Measurements from ENCODE around the gene AMH.

AMH gene

GRCh38 chr19:2207991-2208860, 40.9 kb upstream of the AMH start:
- TF ChIP-seq CTCF (conservative IDR thresholded peaks at IDR 0.05; ENCODE audit: low read depth, low read length), result peak; percentile 39
- no peak overlapping the region for H3K4me3 ChIP-seq (ENCODE audit: low read depth, low read length)
- peak; percentile 53 for DNase-seq (ENCODE audit: low read depth)

- DNase-seq (ENCODE audit: low read depth), result no peak
- no peak overlapping the region for H3K4me3 ChIP-seq (ENCODE audit: low read depth, low read length)
- TF ChIP-seq CTCF (conservative IDR thresholded peaks at IDR 0.05; ENCODE audit: low read depth, low read length), result no peak
Measured at GRCh38 chr19:2208975-2209374, 40.1 kb upstream of the AMH start.

- DNase-seq (ENCODE audit: low read depth), result no peak
- TF ChIP-seq CTCF (conservative IDR thresholded peaks at IDR 0.05; ENCODE audit: low read depth, low read length), result no peak
- no peak overlapping the region for H3K4me3 ChIP-seq (ENCODE audit: low read depth, low read length)
Measured at GRCh38 chr19:2209408-2209807, 39.7 kb upstream of the AMH start.

GRCh38 chr19:2210206-2210605, 38.9 kb upstream of the AMH start:
- no peak for DNase-seq (ENCODE audit: low read depth)
- no peak overlapping the region for H3K4me3 ChIP-seq (ENCODE audit: low read depth, low read length)
- no peak for TF ChIP-seq CTCF (conservative IDR thresholded peaks at IDR 0.05; ENCODE audit: low read depth, low read length)

- no peak overlapping the region for H3K4me3 ChIP-seq (ENCODE audit: low read depth, low read length)
- no peak for TF ChIP-seq CTCF (conservative IDR thresholded peaks at IDR 0.05; ENCODE audit: low read depth, low read length)
- no peak for DNase-seq (ENCODE audit: low read depth)
Measured at GRCh38 chr19:2210987-2211740, 38.0 kb upstream of the AMH start.

GRCh38 chr19:2212861-2213711, 36.0 kb upstream of the AMH start:
- no peak overlapping the region for H3K4me3 ChIP-seq (ENCODE audit: low read depth, low read length)
- no peak for DNase-seq (ENCODE audit: low read depth)
- no peak for TF ChIP-seq CTCF (conservative IDR thresholded peaks at IDR 0.05; ENCODE audit: low read depth, low read length)

Measured in choroid plexus epithelial cell (primary cell).